HG02973 (cell line): Measurements from ENCODE around the gene ZNF765.
"Not testable (repeated sequence)": the region's sequence is repeated elsewhere in the genome, so short reads cannot be mapped to it uniquely, and the experiment has no call there.

ENCODE experiments used
- ATAC-seq: cut with Tn5 transposase; IDR thresholded peaks from one replicate; pipeline ENCODE4 v1.9.1; 2021; ENCODE audit warnings: moderate library complexity; ENCODE audit not compliant: unreplicated experiment

The ZNF765 gene

GRCh38 chr19:53420520-53421315 is 25.8 kb downstream of the ZNF765 start:
- not testable (repeated sequence) for ATAC-seq

GRCh38 chr19:53422551-53422950 is 27.6 kb downstream of the ZNF765 start:
- no peak for ATAC-seq

GRCh38 chr19:53423074-53423473 is 28.1 kb downstream of the ZNF765 start:
- ATAC-seq, result not testable (repeated sequence)

- not testable (repeated sequence) for ATAC-seq
These were observed 28.7 kb downstream of the ZNF765 start for GRCh38 chr19:53423680-53424079.

- no peak for ATAC-seq
These were observed 30.1 kb downstream of the ZNF765 start for GRCh38 chr19:53424968-53425597.

GRCh38 chr19:53431399-53432087 is 36.6 kb downstream of the ZNF765 start, which contains the start of gene ZNF761:
Gene ZNF761 (plus strand): TSS chr19:53431984. CDS start chr19:53447269, 15,285 bp downstream.
- peak; percentile 93 for ATAC-seq

GRCh38 chr19:53432088-53432661 is 37.2 kb downstream of the ZNF765 start:
- peak; percentile 16 for ATAC-seq

- not testable (repeated sequence) for ATAC-seq
These were observed 48.9 kb downstream of the ZNF765 start for GRCh38 chr19:53443809-53444208.

GRCh38 chr19:53447196-53447595 is 52.2 kb downstream of the ZNF765 start:
- not testable (repeated sequence) for ATAC-seq

- no peak for ATAC-seq
These were observed 60.9 kb downstream of the ZNF765 start for GRCh38 chr19:53455828-53456227.

GRCh38 chr19:53460131-53460721 is 65.3 kb downstream of the ZNF765 start:
- ATAC-seq, result not testable (repeated sequence)

GRCh38 chr19:53461866-53462265 is 66.9 kb downstream of the ZNF765 start:
- no peak for ATAC-seq

- ATAC-seq, result no peak
These were observed 67.9 kb downstream of the ZNF765 start for GRCh38 chr19:53462861-53463260.

- no peak for ATAC-seq
These were observed 68.3 kb downstream of the ZNF765 start for GRCh38 chr19:53463263-53463662.

GRCh38 chr19:53466726-53467484 is 72.0 kb downstream of the ZNF765 start:
- peak; percentile 20 for ATAC-seq

- ATAC-seq, result peak; percentile 90
These were observed 72.7 kb downstream of the ZNF765 start, which contains the start of gene ZNF813 for GRCh38 chr19:53467485-53468262. Gene ZNF813 (plus strand): TSS chr19:53467733. CDS start chr19:53483823, 16,090 bp downstream.

- ATAC-seq, result not testable (repeated sequence)
These were observed 73.7 kb downstream of the ZNF765 start for GRCh38 chr19:53468628-53469027.

GRCh38 chr19:53471916-53472315 is 77.0 kb downstream of the ZNF765 start:
- ATAC-seq, result no peak

- ATAC-seq, result not testable (repeated sequence)
These were observed 79.9 kb downstream of the ZNF765 start for GRCh38 chr19:53474832-53475231.
